A204.1 (cell line): ENCODE results near the gene OBP2A.

ENCODE experiments used
- FAIRE-seq: peaks from 2 replicates; lab custom pipeline; 2012; peaks lifted over from hg19 to GRCh38; lab: Jason Lieb, UNC

Gene OBP2A

GRCh38 chr9:135552698-135553171, 6.8 kb downstream of the OBP2A start:
- no peak for FAIRE-seq

DNA sequence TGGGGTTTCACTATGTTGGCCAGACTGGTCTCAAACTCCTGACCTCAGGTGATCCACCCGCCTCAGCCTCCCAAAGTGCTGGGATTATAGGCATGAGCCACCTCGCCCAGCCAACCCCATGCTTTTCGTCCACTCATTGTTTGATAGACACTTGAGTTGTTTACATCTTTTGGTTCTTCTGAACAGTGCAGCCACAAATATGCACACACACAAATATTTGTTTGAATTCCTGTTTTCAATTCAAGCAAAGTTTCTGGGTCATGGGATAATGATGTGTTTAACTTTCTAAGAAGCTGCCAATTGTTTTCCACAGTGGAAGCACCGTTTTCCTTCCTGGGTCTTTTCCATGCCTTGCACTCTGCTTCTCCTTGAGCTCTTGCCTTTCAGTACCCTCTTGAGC, 8.8 kb downstream of the OBP2A start:
- FAIRE-seq = no peak

DNA sequence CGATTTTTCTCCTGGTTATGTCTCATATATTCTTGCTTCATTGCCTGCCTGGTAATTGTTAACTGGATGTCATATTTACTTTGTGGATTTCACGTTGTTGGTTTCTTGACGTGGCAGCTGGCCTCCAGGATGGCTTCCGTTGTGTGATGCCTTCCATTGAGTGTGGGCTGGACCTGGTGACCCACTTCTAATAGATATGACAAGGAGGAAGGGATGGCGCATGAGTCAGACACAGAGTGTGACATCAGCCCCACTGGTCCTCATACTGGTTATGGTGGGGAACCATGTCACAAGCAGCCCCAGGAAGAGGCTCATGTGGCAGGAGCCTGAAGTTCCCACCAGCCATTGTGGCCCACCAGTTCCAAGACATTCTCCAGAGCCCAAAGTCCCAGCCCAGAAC, 9.3 kb downstream of the OBP2A start:
- no peak for FAIRE-seq

DNA sequence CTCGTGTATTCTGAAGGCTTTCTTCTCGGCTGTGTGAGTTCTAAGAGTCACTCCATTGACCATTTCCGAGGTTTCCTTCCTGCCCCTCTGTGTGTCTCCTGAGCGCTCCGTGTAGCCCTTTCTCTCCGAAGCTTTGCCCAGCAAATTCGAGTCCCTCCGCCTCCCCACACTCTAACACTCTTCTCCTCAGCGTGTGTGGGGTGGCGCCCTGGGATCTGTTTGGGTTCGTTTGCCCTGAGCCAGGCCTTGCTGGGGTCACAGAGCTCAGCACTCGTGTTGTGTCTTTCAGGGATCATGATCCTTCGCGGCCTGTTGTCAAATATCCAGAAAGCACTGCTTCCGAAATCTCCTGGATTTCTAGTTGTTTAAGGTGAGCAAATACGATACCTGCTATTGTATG, 10.0 kb downstream of the OBP2A start:
- FAIRE-seq = no peak

- no peak for FAIRE-seq
Observed at GRCh38 chr9:135559606-135560005, 13.7 kb downstream of the OBP2A start.

- FAIRE-seq = no peak
Observed at GRCh38 chr9:135561391-135562234, 15.7 kb downstream of the OBP2A start, which contains the start of gene PAEP. PAEP (plus strand) TSS chr9:135561756.

DNA sequence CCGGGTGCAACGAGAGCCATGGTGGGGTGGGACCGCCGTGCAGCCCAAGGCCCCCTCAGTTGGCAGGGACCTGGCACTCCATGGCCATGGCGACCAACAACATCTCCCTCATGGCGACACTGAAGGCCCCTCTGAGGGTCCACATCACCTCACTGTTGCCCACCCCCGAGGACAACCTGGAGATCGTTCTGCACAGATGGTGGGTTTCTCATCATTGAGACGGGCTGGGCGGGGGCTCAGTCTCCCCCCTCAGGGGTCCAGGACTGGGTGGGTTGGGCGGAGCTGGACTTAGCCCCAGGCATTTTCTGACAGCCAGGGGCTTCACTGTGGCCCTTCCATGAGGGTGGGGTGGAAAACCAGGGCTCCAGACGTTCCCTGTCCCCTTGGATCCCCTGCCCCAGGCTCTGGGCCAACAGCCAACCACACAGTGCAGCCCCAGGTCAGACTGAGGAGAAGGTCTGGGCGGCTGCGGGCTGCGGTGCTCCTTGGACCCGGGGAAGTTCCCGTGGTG, 16.4 kb downstream of the OBP2A start:
- no peak for FAIRE-seq

GRCh38 chr9:135563039-135563476, 17.1 kb downstream of the OBP2A start:
- no peak for FAIRE-seq

DNA sequence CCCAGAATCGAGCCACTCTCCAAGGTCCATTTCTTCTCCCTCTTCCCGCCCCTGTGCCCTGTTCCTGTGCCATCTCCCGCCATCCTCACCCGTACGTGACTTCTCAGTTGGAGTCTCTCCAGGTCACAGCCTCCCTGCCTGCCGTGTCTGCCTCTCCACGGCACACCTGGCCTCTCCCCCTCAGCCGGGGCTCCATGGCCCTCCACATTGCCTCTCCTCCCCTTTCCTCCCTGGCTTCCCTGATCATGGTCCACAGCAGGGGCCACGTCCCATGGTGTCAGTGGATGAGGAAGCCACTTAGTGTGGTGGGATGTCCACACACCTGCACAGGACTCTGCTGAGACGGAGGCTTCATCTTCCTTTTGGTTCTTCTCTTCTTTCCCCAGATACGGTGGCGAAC, 17.9 kb downstream of the OBP2A start:
- no peak for FAIRE-seq

DNA sequence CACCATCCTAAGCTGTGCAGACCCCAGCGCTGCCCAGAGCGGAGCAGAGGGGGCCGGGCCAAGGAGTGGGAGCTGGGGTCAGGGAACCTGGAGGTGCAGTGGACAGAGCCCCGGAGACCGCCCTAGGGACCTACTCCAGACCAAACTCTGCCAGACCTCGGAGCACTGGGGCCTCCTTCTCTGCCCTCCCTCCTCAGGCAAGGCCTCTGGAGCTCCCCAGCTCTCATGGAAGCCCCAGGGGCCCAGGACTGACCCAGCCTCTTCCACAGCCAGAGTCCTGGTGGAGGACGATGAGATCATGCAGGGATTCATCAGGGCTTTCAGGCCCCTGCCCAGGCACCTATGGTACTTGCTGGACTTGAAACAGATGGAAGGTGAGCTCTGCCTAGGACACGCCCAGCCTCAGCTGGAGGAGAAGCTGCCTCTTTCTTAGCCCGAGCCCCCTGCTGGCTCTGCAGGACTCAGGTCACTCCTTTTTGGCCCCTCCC, 19.3 kb downstream of the OBP2A start:
- FAIRE-seq = no peak

DNA sequence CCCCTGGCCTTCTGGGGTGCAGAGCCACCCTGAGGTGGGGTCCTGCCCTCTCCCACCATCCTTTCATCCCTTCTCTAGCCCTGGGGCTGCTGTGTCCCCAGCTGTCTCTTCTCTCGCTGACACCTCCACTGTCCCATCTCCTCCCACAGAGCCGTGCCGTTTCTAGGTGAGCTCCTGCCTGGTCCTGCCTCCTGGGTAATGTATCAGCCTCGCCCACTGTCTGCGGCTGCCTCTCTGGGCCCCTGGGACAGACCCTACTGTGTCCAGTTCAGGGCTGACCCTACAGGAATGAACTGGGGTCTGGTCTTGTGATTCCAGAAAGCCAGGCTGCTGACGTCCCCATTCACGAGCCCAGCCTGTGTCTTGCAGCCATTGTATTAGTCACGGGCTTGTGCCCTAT, 19.7 kb downstream of the OBP2A start:
- FAIRE-seq = no peak

DNA sequence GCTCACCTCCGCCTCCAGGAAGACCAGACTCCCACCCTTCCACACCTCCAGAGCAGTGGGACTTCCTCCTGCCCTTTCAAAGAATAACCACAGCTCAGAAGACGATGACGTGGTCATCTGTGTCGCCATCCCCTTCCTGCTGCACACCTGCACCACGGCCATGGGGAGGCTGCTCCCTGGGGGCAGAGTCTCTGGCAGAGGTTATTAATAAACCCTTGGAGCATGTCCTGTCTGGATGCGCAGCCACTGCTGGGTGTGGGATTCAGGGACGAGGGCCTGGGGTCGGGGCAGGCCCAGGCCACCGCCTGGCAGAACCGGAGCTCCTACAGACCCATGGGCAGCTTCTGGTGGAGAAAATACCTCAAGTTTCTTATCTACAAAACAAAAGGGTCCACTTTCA, 20.6 kb downstream of the OBP2A start:
- FAIRE-seq = no peak

GRCh38 chr9:135567311-135567710, 21.4 kb downstream of the OBP2A start:
- no peak for FAIRE-seq

GRCh38 chr9:135568026-135568425, 22.1 kb downstream of the OBP2A start:
- FAIRE-seq = no peak

- FAIRE-seq = no peak
Observed at GRCh38 chr9:135570456-135570855, 24.5 kb downstream of the OBP2A start.

- no peak for FAIRE-seq
Observed at GRCh38 chr9:135572233-135572632, 26.3 kb downstream of the OBP2A start.

GRCh38 chr9:135573124-135573523, 27.2 kb downstream of the OBP2A start:
- no peak for FAIRE-seq

GRCh38 chr9:135574331-135574730, 28.4 kb downstream of the OBP2A start:
- no peak for FAIRE-seq

DNA sequence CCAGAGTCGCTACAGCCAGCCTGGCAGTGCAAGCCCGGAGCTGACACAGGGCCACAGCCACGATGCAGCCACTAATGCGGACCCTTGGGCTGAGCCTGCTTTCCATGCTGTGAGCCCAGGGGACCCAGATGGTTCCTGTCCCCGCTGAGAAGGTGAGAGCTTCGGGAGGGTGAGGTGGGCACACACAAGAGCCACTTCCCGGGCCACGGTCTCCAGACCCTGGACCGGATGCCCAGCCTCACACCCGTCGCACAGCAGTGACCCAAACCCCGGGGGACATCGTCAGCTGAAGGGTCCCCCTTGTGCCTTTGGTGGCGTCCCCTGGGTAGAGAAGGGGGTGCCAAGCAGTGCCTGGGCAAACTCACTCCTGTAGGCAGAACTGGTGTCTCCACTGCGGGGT, 29.0 kb downstream of the OBP2A start:
- no peak for FAIRE-seq

GRCh38 chr9:135575995-135576631, 30.2 kb downstream of the OBP2A start:
- no peak for FAIRE-seq

- FAIRE-seq = no peak
Observed at GRCh38 chr9:135577256-135577655, 31.3 kb downstream of the OBP2A start.

DNA sequence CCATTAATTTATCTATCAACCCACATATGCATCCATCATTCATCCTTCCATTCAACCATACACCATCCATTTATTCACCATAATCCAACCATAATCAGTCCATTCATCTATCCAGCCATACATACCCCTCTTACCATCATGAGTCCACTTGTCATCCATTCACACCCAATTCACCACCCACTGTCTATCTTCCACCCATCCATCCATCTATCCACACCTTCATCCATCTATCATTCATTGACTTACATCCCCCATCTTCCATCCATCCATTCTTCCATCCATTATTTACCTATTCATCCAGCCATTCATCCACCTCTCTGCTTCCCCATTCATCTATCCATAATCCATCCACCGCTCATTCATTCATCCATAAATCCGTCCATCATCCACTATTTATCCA, 33.4 kb downstream of the OBP2A start:
- FAIRE-seq = no peak
